GM12865 (cell line): ENCODE results near the gene SELENOI.
A peak's percentile ranks its signal among the peaks of the same experiment; 100 is the strongest.

ENCODE experiments used
- DNase-seq: peaks from one replicate; pipeline ENCODE4 v3.0.0; 2010; ENCODE audit warnings: low read depth
- H3K4me3 ChIP-seq: 2 replicates; pipeline ENCODE4 v1.5.1; 2011; ENCODE audit warnings: mild to moderate bottlenecking, low read depth, low read length, control low read depth
- CTCF ChIP-seq: IDR thresholded peaks from 2 replicates; pipeline ENCODE4 v1.5.1; 2011; ENCODE audit warnings: low read length, control low read depth, low read depth, inconsistent platforms; ENCODE audit not compliant: insufficient read depth; ENCODE audit errors: missing control alignments

SELENOI gene

GRCh38 chr2:26345545-26346453 lies at the start of gene SELENOI:
TSS of gene SELENOI (plus strand) at chr2:26346143. CDS start at chr2:26346233, 90 bp downstream.
- H3K4me3 ChIP-seq = peak within 1 kb of the TSS; percentile 63
- TF ChIP-seq CTCF = no peak
- peak; percentile 99 for DNase-seq

GRCh38 chr2:26297061-26297460 lies 48.9 kb upstream of the SELENOI start:
- TF ChIP-seq CTCF = no peak
- H3K4me3 ChIP-seq = no peak overlapping the region
- no peak for DNase-seq

DNA sequence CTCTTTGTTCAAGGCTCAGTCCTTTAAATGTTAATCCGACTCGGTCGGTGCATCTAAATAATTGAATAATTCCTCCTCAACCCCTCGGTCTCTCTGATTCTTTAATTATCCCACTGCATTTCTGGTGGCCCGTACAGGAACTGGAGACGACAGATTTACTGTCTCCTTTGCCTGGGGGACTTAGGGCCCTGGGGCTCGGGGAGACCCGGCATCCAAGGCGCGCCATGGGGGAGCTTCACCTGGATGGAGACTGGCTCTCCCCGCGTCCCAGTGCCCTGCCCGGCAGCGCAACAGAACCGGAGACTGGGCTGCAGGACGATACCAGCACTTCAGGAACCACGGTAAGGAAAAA lies 47.7 kb upstream of the SELENOI start:
- no peak for DNase-seq
- TF ChIP-seq CTCF = no peak
- H3K4me3 ChIP-seq = no peak overlapping the region

- TF ChIP-seq CTCF = no peak
- DNase-seq = peak; percentile 42
- H3K4me3 ChIP-seq = peak overlapping the region; percentile 49
Measured at GRCh38 chr2:26298638-26299393, 47.1 kb upstream of the SELENOI start.

GRCh38 chr2:26299471-26300101 lies 46.4 kb upstream of the SELENOI start:
- peak; percentile 22 for DNase-seq
- peak overlapping the region; percentile 49 for H3K4me3 ChIP-seq
- TF ChIP-seq CTCF = no peak

DNA sequence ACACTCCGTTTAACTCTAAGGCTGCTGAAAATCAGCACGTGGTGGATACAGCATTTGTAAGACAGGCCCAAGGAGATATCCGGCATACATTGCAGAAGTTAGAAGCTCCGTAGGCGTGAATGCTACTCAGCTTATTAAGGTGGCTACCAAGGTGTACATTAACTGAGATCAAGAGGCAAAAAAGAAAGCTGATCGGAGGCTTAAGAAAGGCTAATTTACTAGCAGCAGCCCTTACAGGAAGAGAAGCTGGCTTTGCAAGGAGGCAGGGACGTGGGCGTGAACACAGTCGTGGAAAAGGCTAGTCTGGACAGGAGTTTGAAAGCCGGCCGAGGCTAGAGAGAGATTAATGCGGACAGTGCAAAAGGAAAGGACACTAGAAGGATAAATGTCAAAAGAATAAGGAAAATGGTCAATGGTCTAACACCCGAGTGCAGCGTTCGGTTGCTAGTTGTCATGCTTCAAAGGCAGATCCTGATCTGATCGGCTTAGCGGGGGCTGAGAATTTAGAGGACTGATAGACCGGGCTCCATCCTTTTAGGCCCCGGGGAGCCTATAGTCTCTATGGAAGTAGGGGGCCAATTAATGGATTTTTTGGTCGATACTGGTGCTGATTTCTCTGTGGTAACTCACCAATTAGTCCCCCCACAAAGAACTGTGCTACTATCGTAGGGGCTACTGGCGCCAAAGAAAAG lies 45.6 kb upstream of the SELENOI start:
- no peak for DNase-seq
- no peak overlapping the region for H3K4me3 ChIP-seq
- TF ChIP-seq CTCF = no peak
